OCI-LY3 (cell line): Measurements from ENCODE around the gene ASTL.

Experiments used
- CTCF ChIP-seq: fragments of 200-600, 300-600 bp; sonication (generic); IDR thresholded peaks from 2 replicates; pipeline ENCODE4 v1.5.1; 2014; ENCODE audit warnings: antibody characterized with exemption, low read length, low read depth
- EZH2phosphoT487 ChIP-seq: fragments of 200-600 bp; shearing (Covaris generic); IDR thresholded peaks from 2 replicates; pipeline ENCODE4 v1.6.1; 2018; ENCODE audit warnings: antibody characterized with exemption, mixed run types, low read depth

GRCh38 chr2:96181529-96181928 lies 43.2 kb upstream of the ASTL start:
- TF ChIP-seq CTCF, result no peak
- no peak for TF ChIP-seq EZH2phosphoT487
